IPS DF 4.7 (cell line): Measurements from ENCODE around the gene SOWAHA.
"Not testable (repeated sequence)": the region's sequence is repeated elsewhere in the genome, so short reads cannot be mapped to it uniquely, and the experiment has no call there.

Experiments
- DNase-seq: peaks from one replicate; pipeline ENCODE4 v3.0.0-alpha.2; 2013; ENCODE audit warnings: low spot score; ENCODE audit errors: extremely low read depth

SOWAHA gene

GRCh38 chr5:132849347-132849746, 36.2 kb downstream of the SOWAHA start:
- no peak for DNase-seq

GRCh38 chr5:132850066-132850465, 37.0 kb downstream of the SOWAHA start:
- DNase-seq: no peak

- no peak for DNase-seq
Observed at GRCh38 chr5:132853323-132853722, 40.2 kb downstream of the SOWAHA start.

- no peak for DNase-seq
Observed at GRCh38 chr5:132853790-132854189, 40.7 kb downstream of the SOWAHA start.

- no peak for DNase-seq
Observed at GRCh38 chr5:132854301-132854700, 41.2 kb downstream of the SOWAHA start.

GRCh38 chr5:132854992-132855391, 41.9 kb downstream of the SOWAHA start:
- not testable (repeated sequence) for DNase-seq

GRCh38 chr5:132856011-132856410, 42.9 kb downstream of the SOWAHA start:
- DNase-seq: no peak

GRCh38 chr5:132859889-132860437, 46.9 kb downstream of the SOWAHA start:
- no peak for DNase-seq

- DNase-seq: no peak
Observed at GRCh38 chr5:132860742-132861141, 47.6 kb downstream of the SOWAHA start.

GRCh38 chr5:132865668-132866341, 52.7 kb downstream of the SOWAHA start:
- DNase-seq: no peak
